ENCODE measurements around the gene RAX2.
"Not testable (repeated sequence)": the region's sequence is repeated elsewhere in the genome, so short reads cannot be mapped to it uniquely, and the experiment has no call there.

The RAX2 gene

GRCh38 chr19:3771906-3772455, at the start of gene RAX2:
RAX2 (minus strand) TSS chr19:3772228; CDS start chr19:3771742, 486 bp downstream.
- DNase-seq (ENCODE audit: low read depth in 2 of 2), result no peak

- no peak for DNase-seq (ENCODE audit: low read depth in 2 of 2)
These were observed 49.1 kb upstream of the RAX2 start for GRCh38 chr19:3821156-3821555.

- DNase-seq (ENCODE audit: low read depth in 2 of 2), result no peak
These were observed 48.0 kb upstream of the RAX2 start for GRCh38 chr19:3819989-3820388.

- no peak for DNase-seq (ENCODE audit: low read depth in 2 of 2)
These were observed 46.9 kb upstream of the RAX2 start for GRCh38 chr19:3818918-3819317.

GRCh38 chr19:3818466-3818865, 46.4 kb upstream of the RAX2 start:
- DNase-seq (ENCODE audit: low read depth in 2 of 2), result no peak

GRCh38 chr19:3817761-3818160, 45.7 kb upstream of the RAX2 start:
- DNase-seq (ENCODE audit: low read depth in 2 of 2), result no peak

GRCh38 chr19:3816566-3817218, 44.7 kb upstream of the RAX2 start:
- no peak for DNase-seq (ENCODE audit: low read depth in 2 of 2)

GRCh38 chr19:3816148-3816547, 44.1 kb upstream of the RAX2 start:
- DNase-seq (ENCODE audit: low read depth in 2 of 2), result not testable (repeated sequence)

- no peak for DNase-seq (ENCODE audit: low read depth in 2 of 2)
These were observed 42.6 kb upstream of the RAX2 start for GRCh38 chr19:3814648-3815047.

GRCh38 chr19:3813473-3814392, 41.7 kb upstream of the RAX2 start:
- DNase-seq (ENCODE audit: low read depth in 2 of 2), result no peak

DNA sequence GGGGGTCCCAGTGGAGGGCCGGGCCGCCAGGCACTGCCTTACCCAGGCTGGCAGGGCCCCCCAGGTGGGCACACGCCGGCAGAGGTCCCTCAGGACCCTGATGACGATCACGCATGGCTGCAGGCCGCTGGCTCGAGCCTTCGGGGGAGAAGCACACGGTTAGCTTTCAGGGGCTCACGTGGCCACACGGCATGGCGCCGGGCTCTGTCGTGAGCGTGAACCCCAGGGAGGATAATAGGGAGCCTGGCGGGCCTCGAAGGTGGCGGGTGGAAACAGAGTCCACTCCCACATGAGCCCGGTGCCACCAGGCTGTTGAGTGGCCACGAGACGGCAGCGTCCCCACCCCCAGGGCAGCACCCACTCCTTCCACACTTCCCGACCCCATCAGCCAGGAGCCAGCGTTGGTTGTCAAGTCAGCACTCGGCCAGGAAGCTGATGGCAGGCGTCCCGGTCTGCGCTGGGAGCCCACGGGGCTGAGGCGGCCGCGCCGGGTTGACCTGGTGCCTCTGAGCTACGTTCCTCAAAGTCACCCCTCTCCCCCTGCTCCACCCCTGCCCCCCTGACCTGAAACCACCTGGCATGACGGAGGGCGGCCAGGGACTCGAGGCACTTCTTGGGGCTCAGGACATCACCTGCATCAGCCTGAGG, 38.8 kb upstream of the RAX2 start:
- no peak for DNase-seq (ENCODE audit: low read depth in 2 of 2)

DNA sequence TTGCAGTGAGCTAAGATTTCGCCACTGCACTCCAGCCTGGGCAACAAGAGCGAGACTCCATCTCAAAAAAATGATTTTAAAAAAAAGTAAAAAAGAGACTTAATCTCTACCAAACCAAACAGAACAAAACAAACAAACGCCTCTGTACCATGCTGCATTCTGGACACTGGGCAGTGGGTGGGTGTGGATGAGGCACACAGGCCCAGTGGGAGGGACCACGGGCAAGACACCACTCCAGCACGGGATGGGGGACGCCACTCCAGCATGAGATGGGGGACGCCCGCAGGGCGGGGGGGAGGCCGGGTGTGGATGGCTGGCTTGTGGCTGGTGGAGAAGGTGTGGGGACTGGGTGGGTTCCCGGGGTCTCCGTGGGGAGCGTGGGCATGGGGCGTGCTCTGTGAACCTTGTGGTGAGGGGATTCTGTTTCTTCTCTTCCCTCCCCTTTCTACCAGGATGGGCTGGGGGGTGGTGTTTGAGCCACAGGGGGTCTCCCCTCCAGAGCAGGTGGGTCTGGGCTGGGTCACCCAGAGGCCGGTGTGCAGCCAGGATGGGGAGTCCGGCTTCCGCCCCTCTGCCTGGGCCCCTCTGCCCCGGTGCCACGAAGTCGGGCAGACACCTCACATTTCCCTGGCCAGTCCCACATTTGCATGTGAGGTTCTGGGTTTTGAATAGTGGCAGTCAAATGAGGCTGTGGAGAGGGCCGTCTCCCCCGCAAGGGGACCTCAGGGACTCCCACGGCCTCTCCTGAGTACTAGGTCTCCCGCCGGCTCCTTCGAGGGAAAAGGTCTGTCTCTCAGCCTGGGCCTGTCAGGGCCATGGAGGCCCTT, 38.1 kb upstream of the RAX2 start:
- DNase-seq (ENCODE audit: low read depth in 2 of 2), result no peak

GRCh38 chr19:3808420-3809143, 36.6 kb upstream of the RAX2 start:
- no peak for DNase-seq (ENCODE audit: low read depth in 2 of 2)

GRCh38 chr19:3807574-3808354, 35.7 kb upstream of the RAX2 start:
- no peak for DNase-seq (ENCODE audit: low read depth in 2 of 2)

- no peak for DNase-seq (ENCODE audit: low read depth in 2 of 2)
These were observed 35.1 kb upstream of the RAX2 start for GRCh38 chr19:3807131-3807480.

DNA sequence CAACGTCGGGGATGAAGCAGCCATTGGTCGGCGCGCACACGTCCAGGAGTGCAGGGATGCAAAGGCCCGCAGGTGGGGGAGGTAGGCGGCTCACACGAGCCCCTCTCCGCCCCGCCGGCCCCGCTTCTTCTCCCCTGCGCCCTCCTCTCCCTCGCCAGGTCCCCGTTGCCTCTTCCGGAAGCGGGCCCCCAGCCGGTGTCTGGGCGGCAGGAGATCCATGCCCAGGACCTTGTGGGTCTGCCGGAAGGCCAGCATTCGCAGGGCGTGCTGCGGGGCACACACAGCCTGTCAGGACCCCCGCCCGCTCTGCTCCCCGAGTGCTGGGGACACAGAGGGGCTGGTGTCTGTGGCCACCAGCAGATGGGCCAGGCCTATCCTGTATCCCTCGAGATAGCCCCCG, 33.8 kb upstream of the RAX2 start:
- no peak for DNase-seq (ENCODE audit: low read depth in 2 of 2)

GRCh38 chr19:3804429-3804828, 32.4 kb upstream of the RAX2 start:
- no peak for DNase-seq (ENCODE audit: low read depth in 2 of 2)

DNA sequence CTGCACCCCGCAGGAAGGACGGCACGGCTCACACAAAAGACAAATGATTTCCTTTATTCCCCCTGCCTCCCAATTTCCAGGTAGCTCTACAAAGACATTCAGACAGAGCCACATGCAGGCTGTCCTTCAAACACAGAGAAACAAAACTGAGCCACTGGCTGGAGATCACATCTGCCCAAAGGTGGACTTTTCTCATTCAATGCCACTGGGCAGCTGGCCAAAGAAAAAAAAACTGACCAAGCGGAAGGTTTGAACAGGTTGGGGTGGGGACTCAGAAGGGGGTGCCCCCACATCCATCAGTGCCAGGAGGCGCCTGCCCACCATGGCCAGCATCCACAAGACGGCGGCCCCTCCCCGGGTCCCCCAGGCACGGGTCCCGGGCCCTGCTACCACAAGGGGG, 32.0 kb upstream of the RAX2 start:
- no peak for DNase-seq (ENCODE audit: low read depth in 2 of 2)

DNA sequence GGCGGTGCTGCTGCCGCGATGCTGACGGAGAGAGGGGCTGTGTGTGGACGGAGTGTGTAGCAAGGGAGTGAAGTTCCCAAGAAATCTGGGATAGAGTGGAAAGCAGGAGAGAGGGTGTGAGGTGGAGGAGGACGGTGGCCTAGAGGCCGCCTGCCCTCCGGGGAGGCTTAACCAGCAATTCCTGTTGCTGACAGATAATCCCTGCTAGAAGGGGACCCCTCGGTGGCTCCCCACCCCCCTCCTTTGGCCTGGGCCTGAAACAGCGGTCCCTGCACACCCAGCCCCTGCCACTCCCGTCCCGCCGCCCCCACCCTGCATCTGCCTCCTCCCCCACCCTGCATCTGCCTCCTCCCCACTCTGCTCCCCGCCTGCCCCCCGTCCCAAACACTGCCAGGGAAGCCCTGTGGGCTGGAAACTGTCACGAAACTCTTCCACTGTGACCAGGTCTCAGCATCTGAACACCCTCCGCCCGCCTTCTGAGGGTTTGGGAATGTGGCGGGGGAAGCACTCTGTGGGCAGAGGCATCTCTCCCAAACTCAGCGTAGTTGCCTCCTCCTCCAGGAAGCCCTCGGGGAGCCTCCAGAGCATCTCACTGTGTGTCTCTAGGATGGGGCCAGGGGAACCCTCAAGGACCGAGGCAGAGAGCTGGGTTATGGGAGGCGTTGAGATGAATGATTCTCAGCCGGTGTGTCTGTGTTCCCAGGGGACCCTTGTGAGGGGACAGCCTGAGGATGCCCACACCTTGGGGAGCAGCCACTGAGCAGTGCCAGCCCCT, 31.3 kb upstream of the RAX2 start:
- DNase-seq (ENCODE audit: low read depth in 2 of 2), result no peak
